ENCODE results near the gene NOXA1. TPM values are rescaled to one million over a fixed set of nuclear protein-coding genes. Genes with fewer than 3 reads are reported as not detected.

The NOXA1 gene
- total and polyA plus RNA-seq, 7 donors, result 1.4 to 16.4 (median 3.3) TPM

DNA sequence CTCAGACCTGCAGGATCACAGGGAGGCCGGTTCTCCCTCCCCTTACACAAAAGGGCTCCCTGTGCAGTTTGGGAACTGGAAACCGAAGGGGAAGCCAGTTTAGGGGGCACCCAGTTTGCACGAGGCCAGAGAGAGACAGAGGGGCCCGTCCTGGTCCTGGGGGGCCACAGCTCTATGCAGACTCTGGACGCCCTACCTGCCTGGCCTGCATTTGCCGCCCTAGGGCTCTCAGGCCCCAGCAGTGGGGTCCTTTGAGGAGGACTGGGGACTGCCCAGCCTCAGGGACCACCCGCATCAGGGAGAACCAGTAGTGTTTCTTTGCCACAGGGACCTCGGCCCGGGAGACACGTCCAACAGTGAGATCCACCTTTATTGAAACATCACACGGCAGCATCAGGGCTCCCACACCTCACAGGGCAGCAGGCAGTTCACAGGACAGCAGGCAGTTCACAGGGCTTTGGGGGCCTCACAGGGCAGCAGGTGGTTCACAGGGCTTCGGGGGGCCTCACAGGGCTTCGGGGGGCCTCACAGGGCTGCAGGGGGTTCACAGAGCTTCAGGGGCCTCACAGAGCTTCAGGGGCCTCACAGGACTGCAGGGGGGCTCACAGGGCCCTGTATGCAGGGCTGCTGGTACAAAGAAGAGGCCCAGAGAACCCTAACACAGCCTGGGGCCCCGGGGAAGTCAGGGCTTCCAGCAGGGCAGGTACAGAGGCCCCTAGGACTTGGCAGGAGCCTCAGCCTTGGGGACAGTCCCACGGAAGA is 36.6 kb downstream of the NOXA1 start:
- 30 to 46% methylated on average over 15 of the region's 15 CpGs for WGBS, 2 donors
- Histone ChIP-seq H3K36me3 (peaks cover 0 to 11% (median 0%) of the 10 kb centered on the region in 4 donors), H3K9me3 (no peaks in the 10 kb centered on the region), H3K27me3 (no peaks in the 10 kb centered on the region), H3K27ac (peak overlapping the region; percentile 55 to 80 (median 74)), H3K4me3 (peak overlapping the region; percentile 1 to 79 (median 68)), H3K4me1 (peaks cover 0 to 39% (median 29%) of the 10 kb centered on the region in 4 donors)
- intact Hi-C loops (cut with DNase I), result loop anchor here (5.0 to 10.0 kb wide), 2 partner anchors 37 to 145 kb away; partner anchors contain the start of genes ARRDC1, EXD3 and NOXA1
- TF ChIP-seq, protein P1, sequence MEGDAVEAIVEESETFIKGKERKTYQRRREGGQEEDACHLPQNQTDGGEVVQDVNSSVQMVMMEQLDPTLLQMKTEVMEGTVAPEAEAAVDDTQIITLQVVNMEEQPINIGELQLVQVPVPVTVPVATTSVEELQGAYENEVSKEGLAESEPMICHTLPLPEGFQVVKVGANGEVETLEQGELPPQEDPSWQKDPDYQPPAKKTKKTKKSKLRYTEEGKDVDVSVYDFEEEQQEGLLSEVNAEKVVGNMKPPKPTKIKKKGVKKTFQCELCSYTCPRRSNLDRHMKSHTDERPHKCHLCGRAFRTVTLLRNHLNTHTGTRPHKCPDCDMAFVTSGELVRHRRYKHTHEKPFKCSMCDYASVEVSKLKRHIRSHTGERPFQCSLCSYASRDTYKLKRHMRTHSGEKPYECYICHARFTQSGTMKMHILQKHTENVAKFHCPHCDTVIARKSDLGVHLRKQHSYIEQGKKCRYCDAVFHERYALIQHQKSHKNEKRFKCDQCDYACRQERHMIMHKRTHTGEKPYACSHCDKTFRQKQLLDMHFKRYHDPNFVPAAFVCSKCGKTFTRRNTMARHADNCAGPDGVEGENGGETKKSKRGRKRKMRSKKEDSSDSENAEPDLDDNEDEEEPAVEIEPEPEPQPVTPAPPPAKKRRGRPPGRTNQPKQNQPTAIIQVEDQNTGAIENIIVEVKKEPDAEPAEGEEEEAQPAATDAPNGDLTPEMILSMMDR (IDR thresholded peaks at IDR 0.05), result no peak
- no peak for TF ChIP-seq POLR2AphosphoS5 (IDR thresholded peaks at IDR 0.05)
- no peak for TF ChIP-seq EP300 (IDR thresholded peaks at IDR 0.05)
- no peak for TF ChIP-seq POLR2A (IDR thresholded peaks at IDR 0.05)
- DNase-seq, result no peak

DNA sequence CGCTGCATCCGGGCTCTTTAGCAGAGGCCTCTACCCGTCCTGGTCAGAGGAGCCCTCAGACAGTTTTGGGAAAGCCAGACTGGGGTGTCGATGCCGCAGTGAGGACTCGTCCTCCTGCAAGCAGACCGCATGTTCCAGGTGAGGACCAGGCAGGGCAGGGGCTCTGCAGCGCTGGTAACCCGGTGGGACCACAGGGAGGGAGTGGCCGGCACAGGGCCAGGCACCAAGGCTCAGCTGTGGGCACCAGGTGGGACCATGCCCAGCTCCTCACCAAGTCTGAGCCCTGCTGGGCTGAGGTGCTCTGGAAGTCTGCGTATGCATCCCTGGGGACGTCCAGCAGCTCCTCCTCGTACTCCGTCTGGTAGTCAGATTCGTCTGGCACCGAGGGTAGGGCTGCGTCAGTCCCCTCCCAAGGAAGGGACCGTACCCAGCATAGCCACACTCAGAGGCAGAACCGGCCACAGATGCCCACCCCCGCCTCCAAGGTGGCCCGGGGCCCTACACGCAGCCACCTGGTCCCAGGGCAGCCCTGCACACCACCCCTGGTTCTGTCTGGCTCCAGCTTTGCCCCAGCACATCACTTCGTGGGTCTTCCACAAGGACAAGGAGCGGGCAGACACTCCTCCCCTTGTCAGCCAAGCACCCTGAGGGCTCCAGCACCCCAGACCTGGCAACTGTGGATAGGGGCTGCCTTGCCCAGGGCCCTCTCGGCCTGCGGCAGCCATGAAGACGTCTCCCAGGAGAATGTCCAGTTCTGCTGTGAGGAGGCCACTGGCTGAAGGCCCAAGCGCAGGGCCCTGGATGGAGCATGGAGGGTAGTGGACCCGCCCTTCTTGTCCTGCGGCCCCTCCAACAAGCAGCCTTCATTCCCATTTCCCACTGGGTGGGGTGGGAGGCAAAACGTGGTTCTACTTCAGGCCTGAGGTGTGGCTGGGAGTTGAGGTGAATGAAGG is 37.4 kb downstream of the NOXA1 start:
- Histone ChIP-seq H3K27ac (no peak overlapping the region), H3K4me3 (no peak overlapping the region), H3K4me1 (peaks cover 0 to 32% (median 23%) of the 10 kb centered on the region in 4 donors), H3K36me3 (peaks cover 0 to 11% (median 0%) of the 10 kb centered on the region in 4 donors), H3K27me3 (no peaks in the 10 kb centered on the region), H3K9me3 (no peaks in the 10 kb centered on the region)
- TF ChIP-seq POLR2A (IDR thresholded peaks at IDR 0.05) (no peak), POLR2AphosphoS5 (IDR thresholded peaks at IDR 0.05) (no peak), EP300 (IDR thresholded peaks at IDR 0.05) (no peak)
- TF ChIP-seq, protein P1 (IDR thresholded peaks at IDR 0.05), result no peak
- intact Hi-C loops (cut with DNase I), result no loop called here
- peak; percentile 67 for DNase-seq
- 93 to 94% methylated on average over 31 of the region's 31 CpGs for WGBS, 2 donors

DNA sequence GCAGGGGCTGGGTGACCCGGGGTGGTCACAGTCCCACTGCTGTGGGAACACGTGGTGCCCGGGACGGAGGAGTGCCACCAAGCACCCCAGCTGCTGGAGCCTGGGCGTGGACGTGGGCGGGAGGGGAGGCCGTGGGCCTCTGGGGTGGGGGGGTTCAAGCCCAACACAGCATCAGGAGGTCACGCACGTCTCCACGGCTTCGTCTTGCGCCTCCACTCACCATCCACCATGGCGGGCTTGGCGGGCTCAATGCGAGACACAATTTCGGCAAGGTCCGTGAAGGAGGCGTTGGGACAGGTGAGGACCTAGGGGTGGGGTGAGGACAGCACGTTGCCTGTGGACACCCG is 38.1 kb downstream of the NOXA1 start:
- H3K36me3 ChIP-seq, result peaks cover 0 to 11% (median 0%) of the 10 kb centered on the region in 4 donors
- WGBS, 2 donors, result 88 to 91% methylated on average over 21 of the region's 21 CpGs
- H3K27me3 ChIP-seq, result no peaks in the 10 kb centered on the region
- TF ChIP-seq, protein P1 (IDR thresholded peaks at IDR 0.05), result no peak
- TF ChIP-seq POLR2A (IDR thresholded peaks at IDR 0.05), result no peak
- TF ChIP-seq POLR2AphosphoS5 (IDR thresholded peaks at IDR 0.05), result no peak
- no peak for TF ChIP-seq EP300 (IDR thresholded peaks at IDR 0.05)
- H3K9me3 ChIP-seq, result no peaks in the 10 kb centered on the region
- H3K4me1 ChIP-seq, result peaks cover 0 to 32% (median 23%) of the 10 kb centered on the region in 4 donors
- H3K27ac ChIP-seq, result no peak overlapping the region
- intact Hi-C loops (cut with DNase I), result no loop called here
- DNase-seq, result no peak
- no peak overlapping the region for H3K4me3 ChIP-seq

DNA sequence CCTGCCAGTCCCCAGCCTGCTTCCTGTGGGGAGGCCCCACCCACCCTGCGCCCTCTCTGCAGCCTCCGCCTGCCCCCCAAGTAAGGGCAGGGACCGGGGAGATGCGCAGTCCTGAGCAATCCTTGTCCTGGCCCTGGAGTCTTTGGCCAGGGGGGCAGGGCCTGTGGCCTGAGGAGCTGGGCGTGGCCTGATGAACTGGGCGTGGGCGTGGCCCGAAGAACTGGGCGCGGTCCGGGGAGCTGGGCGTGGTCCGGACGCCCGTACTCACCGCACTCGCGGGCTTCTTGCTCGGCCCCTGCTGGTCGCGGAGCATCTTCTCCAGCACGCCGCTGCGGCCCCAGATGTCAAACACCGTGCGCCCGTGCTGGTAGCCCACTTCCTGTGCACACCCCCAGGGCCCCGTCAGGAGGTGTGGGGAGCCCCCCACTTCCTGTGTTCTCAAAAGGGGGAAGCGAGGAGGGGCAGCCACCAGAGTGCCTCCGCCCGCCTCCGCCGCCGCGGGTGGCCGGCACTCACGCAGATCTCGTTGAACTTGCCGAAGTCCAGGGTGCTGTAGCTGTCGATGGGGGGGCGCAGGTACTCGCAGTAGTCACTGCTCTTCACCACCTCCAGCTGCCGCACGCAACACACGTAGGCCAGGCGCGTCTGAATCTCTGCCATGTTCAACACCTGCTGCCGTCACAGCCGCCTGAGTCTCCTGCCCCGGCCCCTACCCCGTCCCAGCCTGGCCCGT is 38.6 kb downstream of the NOXA1 start:
- no peak overlapping the region for H3K4me3 ChIP-seq
- H3K27me3 ChIP-seq, result no peaks in the 10 kb centered on the region
- WGBS, 2 donors, result 36 to 69% methylated on average over 52 of the region's 52 CpGs
- H3K36me3 ChIP-seq, result peaks cover 0 to 7% (median 0%) of the 10 kb centered on the region in 4 donors
- DNase-seq, result peak; percentile 73
- H3K27ac ChIP-seq, result no peak overlapping the region
- intact Hi-C loops (cut with DNase I), result no loop called here
- H3K4me1 ChIP-seq, result peaks cover 0 to 27% (median 23%) of the 10 kb centered on the region in 4 donors
- TF ChIP-seq EP300 (IDR thresholded peaks at IDR 0.05) (no peak), POLR2AphosphoS5 (IDR thresholded peaks at IDR 0.05) (no peak), POLR2A (IDR thresholded peaks at IDR 0.05) (no peak)
- TF ChIP-seq, protein P1 (IDR thresholded peaks at IDR 0.05), result no peak
- H3K9me3 ChIP-seq, result no peaks in the 10 kb centered on the region

Data from sigmoid colon (tissue), 7 donors.